ENCODE measurements around the gene STIM1. TPM values are rescaled to one million over a fixed set of nuclear protein-coding genes. Genes with fewer than 3 reads are reported as not detected.
"Not testable (repeated sequence)": the region's sequence is repeated elsewhere in the genome, so short reads cannot be mapped to it uniquely, and the experiment has no call there.

Gene STIM1
- total and polyA plus RNA-seq, 10 of the 15 experiments (the other 5 are each of a cell fraction or from before 2014, with no cell fraction given): 8.6 to 57.7 (median 29.3) TPM

DNA sequence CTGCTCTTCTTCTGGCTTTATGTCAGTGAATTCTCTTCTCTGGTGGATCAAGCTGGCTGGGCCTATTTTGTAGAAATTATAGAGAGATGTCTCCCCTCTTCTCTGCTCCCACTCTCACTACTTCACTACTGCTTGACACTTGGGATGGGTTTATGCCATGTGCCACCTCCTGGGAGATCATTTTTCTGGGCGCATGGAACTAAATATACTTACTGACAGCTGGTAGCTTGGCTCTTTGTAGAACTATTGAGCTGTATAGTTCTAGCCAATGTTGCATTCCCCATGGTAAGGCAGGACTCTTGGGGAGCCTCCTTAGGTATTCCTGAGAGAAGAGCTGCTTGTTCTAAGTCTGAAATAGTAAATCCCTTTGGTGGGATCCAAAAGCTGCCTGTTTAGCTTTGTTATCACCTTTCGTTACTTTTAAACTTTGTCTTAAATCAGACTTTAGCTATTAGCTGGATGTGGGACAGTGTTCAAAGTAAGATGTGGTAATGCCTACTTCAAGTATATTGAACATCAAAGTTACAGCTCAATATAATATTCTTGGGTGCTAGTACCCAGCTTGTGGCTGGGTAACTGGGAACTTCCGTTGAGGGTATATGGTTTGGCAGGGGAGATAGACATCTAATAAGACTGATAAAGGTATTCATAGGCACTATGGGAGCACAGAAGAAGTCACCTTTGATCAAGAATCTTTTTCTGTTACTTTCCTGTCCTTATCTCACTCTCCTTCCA, 151.6 kb downstream of the STIM1 start (continued):
- TF ChIP-seq, protein P1, sequence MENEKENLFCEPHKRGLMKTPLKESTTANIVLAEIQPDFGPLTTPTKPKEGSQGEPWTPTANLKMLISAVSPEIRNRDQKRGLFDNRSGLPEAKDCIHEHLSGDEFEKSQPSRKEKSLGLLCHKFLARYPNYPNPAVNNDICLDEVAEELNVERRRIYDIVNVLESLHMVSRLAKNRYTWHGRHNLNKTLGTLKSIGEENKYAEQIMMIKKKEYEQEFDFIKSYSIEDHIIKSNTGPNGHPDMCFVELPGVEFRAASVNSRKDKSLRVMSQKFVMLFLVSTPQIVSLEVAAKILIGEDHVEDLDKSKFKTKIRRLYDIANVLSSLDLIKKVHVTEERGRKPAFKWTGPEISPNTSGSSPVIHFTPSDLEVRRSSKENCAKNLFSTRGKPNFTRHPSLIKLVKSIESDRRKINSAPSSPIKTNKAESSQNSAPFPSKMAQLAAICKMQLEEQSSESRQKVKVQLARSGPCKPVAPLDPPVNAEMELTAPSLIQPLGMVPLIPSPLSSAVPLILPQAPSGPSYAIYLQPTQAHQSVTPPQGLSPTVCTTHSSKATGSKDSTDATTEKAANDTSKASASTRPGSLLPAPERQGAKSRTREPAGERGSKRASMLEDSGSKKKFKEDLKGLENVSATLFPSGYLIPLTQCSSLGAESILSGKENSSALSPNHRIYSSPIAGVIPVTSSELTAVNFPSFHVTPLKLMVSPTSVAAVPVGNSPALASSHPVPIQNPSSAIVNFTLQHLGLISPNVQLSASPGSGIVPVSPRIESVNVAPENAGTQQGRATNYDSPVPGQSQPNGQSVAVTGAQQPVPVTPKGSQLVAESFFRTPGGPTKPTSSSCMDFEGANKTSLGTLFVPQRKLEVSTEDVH (IDR thresholded peaks at IDR 0.05; ENCODE audit: low read depth, partially characterized antibody): no peak

DNA sequence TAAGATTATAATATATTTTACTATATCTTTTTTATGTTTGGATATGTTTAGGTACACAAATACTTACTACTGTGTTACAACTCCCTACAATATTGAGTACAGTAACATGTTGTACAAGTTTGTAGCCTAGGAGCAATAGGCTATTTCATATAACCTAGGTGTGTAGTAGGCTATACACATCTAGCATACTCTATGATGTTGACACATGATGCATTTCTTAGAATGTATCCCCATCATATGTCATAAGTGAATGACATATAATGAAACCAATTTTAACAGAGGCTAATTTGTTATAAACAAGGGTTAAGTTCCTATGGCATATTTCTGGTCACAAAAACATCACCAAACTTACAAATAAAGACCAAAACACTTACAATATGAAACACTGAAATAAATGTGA, 152.7 kb downstream of the STIM1 start:
- peaks cover 2% of the 10 kb centered on the region; the same call in 2 of the 3 replicates for H3K9me3 ChIP-seq (replicated peaks; ENCODE audit: control insufficient read depth, insufficient read depth, low read length)
- H3K27me3 ChIP-seq (replicated peaks in 1 of 2; ENCODE audit: control insufficient read depth in 2 of 2, insufficient read depth in 2 of 2, low read length in 1 of 2): no peaks in the 10 kb centered on the region
- no peaks in the 10 kb centered on the region for H3K79me2 ChIP-seq (ENCODE audit: control insufficient read depth, insufficient read depth, low read length)
- BruUV-seq (replicated peaks): no TSS peak
- no peak overlapping the region for H3K9ac ChIP-seq (ENCODE audit: control insufficient read depth, insufficient read depth, low read length)
- H3K27ac ChIP-seq (ENCODE audit: control insufficient read depth, insufficient read depth): no peak overlapping the region
- no peak overlapping the region for H3K4me3 ChIP-seq
- no peak for DNase-seq (ENCODE audit: low read depth, low spot score)
- H4K20me1 ChIP-seq (ENCODE audit: control insufficient read depth, insufficient read depth): no peaks in the 10 kb centered on the region
- ChIA-PET RAD21 (ENCODE audit: unreplicated experiment) (interaction anchor here (1.9 kb wide), 1 partner anchor 153 kb away, joined by 7 read pairs; the partner anchor contains the start of gene STIM1), SMC1A (ENCODE audit: uncharacterized antibody, unreplicated experiment) (interaction anchor here (1.8 kb wide), 1 partner anchor 159 kb away, joined by 7 read pairs; no protein-coding TSS in a partner anchor), POLR2A (no interaction called here), CTCF (no interaction called here)
- intact Hi-C loops (cut with micrococcal nuclease; ENCODE audit: unreplicated experiment) (no loop called here), in situ Hi-C loops (cut with MboI) (no loop called here)
- ATAC-seq: 0 out of 3 replicates have a peak, but pooled peaks have one; percentile 29
- no peak overlapping the region for H2AFZ ChIP-seq (ENCODE audit: control insufficient read depth, low read depth, low read length)
- no peak overlapping the region for H3K4me2 ChIP-seq (ENCODE audit: control insufficient read depth, insufficient read depth)
- no peak for TF ChIP-seq NR2C2 (IDR thresholded peaks at IDR 0.05; ENCODE audit: borderline replicate concordance, control insufficient read depth, insufficient read length, low read depth)
- TF ChIP-seq, protein P2, sequence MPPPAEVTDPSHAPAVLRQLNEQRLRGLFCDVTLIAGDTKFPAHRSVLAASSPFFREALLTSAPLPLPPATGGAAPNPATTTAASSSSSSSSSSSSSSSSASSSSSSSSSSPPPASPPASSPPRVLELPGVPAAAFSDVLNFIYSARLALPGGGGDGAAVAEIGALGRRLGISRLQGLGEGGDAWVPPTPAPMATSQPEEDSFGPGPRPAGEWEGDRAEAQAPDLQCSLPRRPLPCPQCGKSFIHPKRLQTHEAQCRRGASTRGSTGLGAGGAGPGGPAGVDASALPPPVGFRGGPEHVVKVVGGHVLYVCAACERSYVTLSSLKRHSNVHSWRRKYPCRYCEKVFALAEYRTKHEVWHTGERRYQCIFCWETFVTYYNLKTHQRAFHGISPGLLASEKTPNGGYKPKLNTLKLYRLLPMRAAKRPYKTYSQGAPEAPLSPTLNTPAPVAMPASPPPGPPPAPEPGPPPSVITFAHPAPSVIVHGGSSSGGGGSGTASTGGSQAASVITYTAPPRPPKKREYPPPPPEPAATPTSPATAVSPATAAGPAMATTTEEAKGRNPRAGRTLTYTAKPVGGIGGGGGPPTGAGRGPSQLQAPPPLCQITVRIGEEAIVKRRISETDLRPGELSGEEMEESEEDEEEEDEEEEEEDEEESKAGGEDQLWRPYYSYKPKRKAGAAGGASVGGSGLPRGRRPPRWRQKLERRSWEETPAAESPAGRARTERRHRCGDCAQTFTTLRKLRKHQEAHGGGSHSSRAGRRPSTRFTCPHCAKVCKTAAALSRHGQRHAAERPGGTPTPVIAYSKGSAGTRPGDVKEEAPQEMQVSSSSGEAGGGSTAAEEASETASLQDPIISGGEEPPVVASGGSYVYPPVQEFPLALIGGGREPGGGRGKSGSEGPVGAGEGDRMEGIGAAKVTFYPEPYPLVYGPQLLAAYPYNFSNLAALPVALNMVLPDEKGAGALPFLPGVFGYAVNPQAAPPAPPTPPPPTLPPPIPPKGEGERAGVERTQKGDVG (CRISPR knock-in tag; IDR thresholded peaks at IDR 0.05): no peak
- TF ChIP-seq, protein P3, sequence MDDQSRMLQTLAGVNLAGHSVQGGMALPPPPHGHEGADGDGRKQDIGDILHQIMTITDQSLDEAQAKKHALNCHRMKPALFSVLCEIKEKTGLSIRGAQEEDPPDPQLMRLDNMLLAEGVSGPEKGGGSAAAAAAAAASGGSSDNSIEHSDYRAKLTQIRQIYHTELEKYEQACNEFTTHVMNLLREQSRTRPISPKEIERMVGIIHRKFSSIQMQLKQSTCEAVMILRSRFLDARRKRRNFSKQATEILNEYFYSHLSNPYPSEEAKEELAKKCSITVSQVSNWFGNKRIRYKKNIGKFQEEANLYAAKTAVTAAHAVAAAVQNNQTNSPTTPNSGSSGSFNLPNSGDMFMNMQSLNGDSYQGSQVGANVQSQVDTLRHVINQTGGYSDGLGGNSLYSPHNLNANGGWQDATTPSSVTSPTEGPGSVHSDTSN (IDR thresholded peaks at IDR 0.05; ENCODE audit: insufficient replicate concordance, low read depth, low read length): no peak
- no peak for TF ChIP-seq SP1 (IDR thresholded peaks at IDR 0.05; ENCODE audit: low read depth, low read length)
- no peaks in the 10 kb centered on the region for H3K36me3 ChIP-seq (ENCODE audit: control insufficient read depth in 2 of 2, insufficient read depth in 2 of 2, low read length in 1 of 2)
- H3K4me1 ChIP-seq (ENCODE audit: control insufficient read depth, insufficient read depth, low read length): no peaks in the 10 kb centered on the region
- no peak for FAIRE-seq

DNA sequence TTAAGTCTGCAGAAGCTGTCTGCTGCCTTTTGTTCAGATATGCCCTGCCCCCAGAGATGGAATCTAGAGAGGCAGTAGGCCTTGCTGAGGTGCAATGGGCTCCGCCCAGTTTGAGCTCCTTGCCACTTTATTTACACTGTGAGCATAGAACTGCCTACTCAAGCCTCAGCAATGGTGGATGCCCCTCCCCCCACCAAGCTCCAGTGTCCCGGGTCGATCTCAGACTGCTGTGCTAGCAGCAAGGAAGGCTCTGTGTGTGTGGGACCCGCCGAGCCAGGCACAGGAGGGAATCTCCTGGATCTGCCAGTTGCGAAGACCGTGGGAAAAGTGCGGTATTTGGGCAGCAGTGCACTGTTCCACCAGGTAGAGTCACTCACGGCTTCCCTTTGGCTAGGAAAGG, 161.1 kb downstream of the STIM1 start:
- not testable (repeated sequence) for H4K20me1 ChIP-seq (ENCODE audit: control insufficient read depth, insufficient read depth)

More for the DNA sequence above, 161.1 kb downstream of the STIM1 start:
- H2AFZ ChIP-seq (ENCODE audit: control insufficient read depth, low read depth, low read length); H3K4me2 ChIP-seq (ENCODE audit: control insufficient read depth, insufficient read depth); ATAC-seq; H3K9ac ChIP-seq (ENCODE audit: control insufficient read depth, insufficient read depth, low read length); H3K4me1 ChIP-seq (ENCODE audit: control insufficient read depth, insufficient read depth, low read length); H3K9me3 ChIP-seq (replicated peaks; ENCODE audit: control insufficient read depth, insufficient read depth, low read length); BruUV-seq (replicated peaks); H3K79me2 ChIP-seq (ENCODE audit: control insufficient read depth, insufficient read depth, low read length); H3K27ac ChIP-seq (ENCODE audit: control insufficient read depth, insufficient read depth); FAIRE-seq; intact Hi-C loops (cut with micrococcal nuclease; ENCODE audit: unreplicated experiment); H3K36me3 ChIP-seq (ENCODE audit: control insufficient read depth in 2 of 2, insufficient read depth in 2 of 2, low read length in 1 of 2); H3K4me3 ChIP-seq; in situ Hi-C loops (cut with MboI); POLR2A ChIA-PET; DNase-seq (ENCODE audit: low read depth, low spot score); H3K27me3 ChIP-seq (replicated peaks in 1 of 2; ENCODE audit: control insufficient read depth in 2 of 2, insufficient read depth in 2 of 2, low read length in 1 of 2); CTCF ChIA-PET: not testable (repeated sequence)
- ChIA-PET RAD21 (ENCODE audit: unreplicated experiment) (interaction anchor here (1.5 kb wide), 1 partner anchor 162 kb away, joined by 4 read pairs; the partner anchor contains the start of gene STIM1), SMC1A (ENCODE audit: uncharacterized antibody, unreplicated experiment) (interaction anchor here (1.5 to 1.7 kb wide), 3 partner anchors 51 to 167 kb away, joined by 4 to 5 read pairs (median 4); no protein-coding TSS in a partner anchor)
- WGBS (ENCODE audit: insufficient coverage, insufficient replicate concordance, low lambda C conversion rate, missing lambda C conversion rate): 96% methylated on average over 9 of the region's 9 CpGs

All from GM12878 (cell line).